GM13976 (cell line): ENCODE data around the gene UGT1A6.

Experiments
- DNase-seq: peaks from one replicate; pipeline ENCODE4 v3.0.0; 2012; ENCODE audit warnings: low spot score
- CTCF ChIP-seq: IDR thresholded peaks from 2 replicates; pipeline ENCODE4 v1.5.1; 2012; ENCODE audit warnings: borderline replicate concordance, mild to moderate bottlenecking; ENCODE audit not compliant: insufficient read depth; ENCODE audit errors: extremely low read depth, missing control alignments, control extremely low read depth
- in situ Hi-C: fragments of 300-500 bp; cut with MboI; formaldehyde crosslinking; loops from one replicate; pipeline ENCODE4 v1.12.0; 2022; ENCODE audit warnings: low sequenced_read_pairs, mixed read lengths, inconsistent platforms; ENCODE audit not compliant: unreplicated experiment

The UGT1A6 gene

GRCh38 chr2:233798335-233799086 is 105.8 kb downstream of the UGT1A6 start:
- in situ Hi-C loops, result no loop called here
- no peak for DNase-seq
- no peak for TF ChIP-seq CTCF

GRCh38 chr2:233799087-233799665 is 106.5 kb downstream of the UGT1A6 start:
- TF ChIP-seq CTCF, result no peak
- no peak for DNase-seq
- in situ Hi-C loops, result no loop called here

GRCh38 chr2:233799716-233800115 is 107.0 kb downstream of the UGT1A6 start:
- in situ Hi-C loops, result no loop called here

GRCh38 chr2:233800208-233800607 is 107.5 kb downstream of the UGT1A6 start:
- in situ Hi-C loops, result no loop called here
- TF ChIP-seq CTCF, result no peak
- no peak for DNase-seq

More at GRCh38 chr2:233799716-233800115, 107.0 kb downstream of the UGT1A6 start:
- no peak for DNase-seq
- TF ChIP-seq CTCF, result no peak

GRCh38 chr2:233801357-233802131 is 108.9 kb downstream of the UGT1A6 start:
- peak; percentile 3 for TF ChIP-seq CTCF
- DNase-seq, result peak; percentile 41
- in situ Hi-C loops, result no loop called here

- in situ Hi-C loops, result no loop called here
- TF ChIP-seq CTCF, result no peak
- DNase-seq, result no peak
Measured at GRCh38 chr2:233802132-233802815, 109.6 kb downstream of the UGT1A6 start.
